Activated T-helper 1 cell treated with anti-CD3 and anti-CD28 coated beads, Interleukin-12 subunit alpha, Interleukin-12 subunit beta, Interleukin-2, Interleukin-4 antibody, amounts not matched to agents 30 ng/mL and 10 ng/mL and 1 ng/mL, durations not matched to agents 14 hours and 24 hours and 36 hours (primary cell): ENCODE measurements around the gene SLC16A2. TPM values are rescaled to one million over a fixed set of nuclear protein-coding genes. Genes with fewer than 3 reads are reported as not detected.
"Not testable (repeated sequence)": the region's sequence is repeated elsewhere in the genome, so short reads cannot be mapped to it uniquely, and the experiment has no call there.

Source experiments
- DNase-seq: peaks from one replicate; pipeline ENCODE4 v3.0.0; 2021; ENCODE audit warnings: low spot score
- H3K27ac Mint-ChIP-seq: one replicate; pipeline ENCODE4 v1.8.0; 2021; ENCODE audit warnings: mild to moderate bottlenecking, mixed read lengths
- H3K27me3 Mint-ChIP-seq: one replicate; pipeline ENCODE4 v1.8.0; 2022; ENCODE audit warnings: mild to moderate bottlenecking, moderate library complexity, mixed read lengths; ENCODE audit not compliant: insufficient read depth
- H3K36me3 Mint-ChIP-seq: one replicate; pipeline ENCODE4 v1.8.0; 2021; ENCODE audit warnings: low read depth, mixed read lengths
- H3K4me1 Mint-ChIP-seq: one replicate; pipeline ENCODE4 v1.8.0; 2021; ENCODE audit warnings: low read depth, mixed read lengths
- H3K4me3 Mint-ChIP-seq: one replicate; pipeline ENCODE4 v1.8.0; 2021; ENCODE audit warnings: mild to moderate bottlenecking, moderate library complexity, mixed read lengths
- H3K9me3 Mint-ChIP-seq: one replicate; pipeline ENCODE4 v1.8.0; 2021; ENCODE audit warnings: mixed read lengths
- intact Hi-C: fragments of 100-400 bp; cut with micrococcal nuclease; formaldehyde crosslinking; loops from one replicate; pipeline ENCODE4 v1.15.1; 2024
- total RNA-seq: library from RNA; stranded (reverse); gene quantifications from 2 replicates; pipeline ENCODE4 v1.2.3, GENCODE V29; 2022

The SLC16A2 gene
- total RNA-seq, 1 donor from 2014 or later: 0.08 TPM

GRCh38 chrX:74450803-74451449 lies 29.6 kb downstream of the SLC16A2 start:
- no peak overlapping the region for H3K27ac Mint-ChIP-seq
- no peak for DNase-seq
- no peaks in the 10 kb centered on the region for H3K9me3 Mint-ChIP-seq
- H3K27me3 Mint-ChIP-seq: peaks cover 2% of the 10 kb centered on the region
- H3K36me3 Mint-ChIP-seq: no peaks in the 10 kb centered on the region
- H3K4me3 Mint-ChIP-seq: no peak overlapping the region
- no peaks in the 10 kb centered on the region for H3K4me1 Mint-ChIP-seq
- intact Hi-C loops: loop anchor here (1.0 kb wide), 1 partner anchor 83 kb away; no protein-coding TSS in a partner anchor

- DNase-seq: no peak
Measured at GRCh38 chrX:74451450-74452198, 30.3 kb downstream of the SLC16A2 start.

GRCh38 chrX:74452199-74452481 lies 30.8 kb downstream of the SLC16A2 start:
- Mint-ChIP-seq H3K4me1 (no peaks in the 10 kb centered on the region), H3K36me3 (no peaks in the 10 kb centered on the region), H3K4me3 (no peak overlapping the region), H3K27me3 (peaks cover 2% of the 10 kb centered on the region), H3K9me3 (no peaks in the 10 kb centered on the region), H3K27ac (no peak overlapping the region)
- intact Hi-C loops: no loop called here
- DNase-seq: no peak

More at GRCh38 chrX:74451450-74452198, 30.3 kb downstream of the SLC16A2 start:
- Mint-ChIP-seq H3K4me3 (no peak overlapping the region), H3K4me1 (no peaks in the 10 kb centered on the region), H3K9me3 (no peaks in the 10 kb centered on the region), H3K27ac (no peak overlapping the region), H3K36me3 (no peaks in the 10 kb centered on the region), H3K27me3 (peaks cover 2% of the 10 kb centered on the region)
- intact Hi-C loops: loop anchor here (1.0 kb wide), 1 partner anchor 83 kb away; no protein-coding TSS in a partner anchor

GRCh38 chrX:74453178-74453577 lies 31.9 kb downstream of the SLC16A2 start:
- H3K9me3 Mint-ChIP-seq: no peaks in the 10 kb centered on the region
- no peaks in the 10 kb centered on the region for H3K4me1 Mint-ChIP-seq
- no peak for DNase-seq
- H3K27ac Mint-ChIP-seq: no peak overlapping the region
- no peak overlapping the region for H3K4me3 Mint-ChIP-seq
- peaks cover 2% of the 10 kb centered on the region for H3K27me3 Mint-ChIP-seq
- intact Hi-C loops: no loop called here
- H3K36me3 Mint-ChIP-seq: no peaks in the 10 kb centered on the region

- H3K27ac Mint-ChIP-seq, H3K27me3 Mint-ChIP-seq, H3K4me3 Mint-ChIP-seq, H3K9me3 Mint-ChIP-seq, intact Hi-C loops, DNase-seq, H3K36me3 Mint-ChIP-seq, H3K4me1 Mint-ChIP-seq: not testable (repeated sequence)
Measured at GRCh38 chrX:74454233-74454632, 32.9 kb downstream of the SLC16A2 start.

- no peaks in the 10 kb centered on the region for H3K9me3 Mint-ChIP-seq
Measured at GRCh38 chrX:74458736-74459135, 37.4 kb downstream of the SLC16A2 start.

GRCh38 chrX:74461384-74461783 lies 40.1 kb downstream of the SLC16A2 start:
- H3K27me3 Mint-ChIP-seq: no peaks in the 10 kb centered on the region
- DNase-seq: no peak
- no peaks in the 10 kb centered on the region for H3K36me3 Mint-ChIP-seq
- H3K4me1 Mint-ChIP-seq: no peaks in the 10 kb centered on the region
- intact Hi-C loops: no loop called here
- no peak overlapping the region for H3K4me3 Mint-ChIP-seq
- no peaks in the 10 kb centered on the region for H3K9me3 Mint-ChIP-seq
- no peak overlapping the region for H3K27ac Mint-ChIP-seq

More at GRCh38 chrX:74458736-74459135, 37.4 kb downstream of the SLC16A2 start:
- no peak for DNase-seq
- no peak overlapping the region for H3K4me3 Mint-ChIP-seq
- intact Hi-C loops: no loop called here
- no peak overlapping the region for H3K27ac Mint-ChIP-seq
- no peaks in the 10 kb centered on the region for H3K4me1 Mint-ChIP-seq
- H3K36me3 Mint-ChIP-seq: no peaks in the 10 kb centered on the region
- H3K27me3 Mint-ChIP-seq: no peaks in the 10 kb centered on the region

- Mint-ChIP-seq H3K27me3 (no peaks in the 10 kb centered on the region), H3K4me1 (no peaks in the 10 kb centered on the region), H3K4me3 (no peak overlapping the region), H3K36me3 (no peaks in the 10 kb centered on the region), H3K27ac (no peak overlapping the region), H3K9me3 (no peaks in the 10 kb centered on the region)
- no peak for DNase-seq
- intact Hi-C loops: no loop called here
Measured at GRCh38 chrX:74464722-74465121, 43.4 kb downstream of the SLC16A2 start.

- Mint-ChIP-seq H3K27ac (no peak overlapping the region), H3K4me3 (no peak overlapping the region), H3K4me1 (no peaks in the 10 kb centered on the region), H3K27me3 (no peaks in the 10 kb centered on the region), H3K9me3 (no peaks in the 10 kb centered on the region), H3K36me3 (no peaks in the 10 kb centered on the region)
- intact Hi-C loops: no loop called here
- DNase-seq: no peak
Measured at GRCh38 chrX:74465424-74465823, 44.1 kb downstream of the SLC16A2 start.

- Mint-ChIP-seq H3K9me3 (no peaks in the 10 kb centered on the region), H3K4me1 (no peaks in the 10 kb centered on the region), H3K27ac (no peak overlapping the region), H3K4me3 (no peak overlapping the region), H3K36me3 (no peaks in the 10 kb centered on the region), H3K27me3 (no peaks in the 10 kb centered on the region)
- DNase-seq: no peak
- intact Hi-C loops: no loop called here
Measured at GRCh38 chrX:74467656-74468055, 46.4 kb downstream of the SLC16A2 start.

- H3K9me3 Mint-ChIP-seq, H3K4me1 Mint-ChIP-seq, H3K27ac Mint-ChIP-seq, intact Hi-C loops, H3K27me3 Mint-ChIP-seq, H3K36me3 Mint-ChIP-seq, H3K4me3 Mint-ChIP-seq, DNase-seq: not testable (repeated sequence)
Measured at GRCh38 chrX:74473116-74473515, 51.8 kb downstream of the SLC16A2 start.

GRCh38 chrX:74490247-74490646 lies 69.0 kb downstream of the SLC16A2 start:
- H3K27me3 Mint-ChIP-seq: no peaks in the 10 kb centered on the region
- H3K4me3 Mint-ChIP-seq: no peak overlapping the region
- no peak for DNase-seq
- intact Hi-C loops: no loop called here
- H3K9me3 Mint-ChIP-seq: no peaks in the 10 kb centered on the region
- H3K36me3 Mint-ChIP-seq: no peaks in the 10 kb centered on the region
- H3K27ac Mint-ChIP-seq: no peak overlapping the region
- no peaks in the 10 kb centered on the region for H3K4me1 Mint-ChIP-seq

GRCh38 chrX:74492720-74493201 lies 71.5 kb downstream of the SLC16A2 start:
- H3K27me3 Mint-ChIP-seq: no peaks in the 10 kb centered on the region
- no peak overlapping the region for H3K27ac Mint-ChIP-seq
- intact Hi-C loops: loop anchor here (1.0 kb wide), 1 partner anchor 58 kb away; no protein-coding TSS in a partner anchor
- H3K4me1 Mint-ChIP-seq: no peaks in the 10 kb centered on the region
- H3K36me3 Mint-ChIP-seq: no peaks in the 10 kb centered on the region
- DNase-seq: no peak
- H3K4me3 Mint-ChIP-seq: no peak overlapping the region
- H3K9me3 Mint-ChIP-seq: no peaks in the 10 kb centered on the region
